ENCODE data around the gene IL4I1. TPM values are rescaled to one million over a fixed set of nuclear protein-coding genes. Genes with fewer than 3 reads are reported as not detected.

Gene IL4I1
- polyA plus RNA-seq, 3 donors, result 5.6 to 7.6 (median 7.0) TPM

GRCh38 chr19:49887665-49888509 lies 8.8 kb downstream of the IL4I1 start:
- Histone ChIP-seq H3K4me1 (ENCODE audit: control insufficient read depth in 1 of 2, insufficient read depth in 2 of 2, low read length in 2 of 2) (peaks cover 11 to 13% of the 10 kb centered on the region in 2 donors), H3K9ac (ENCODE audit: insufficient read depth, low read length, poor library complexity, severe bottlenecking) (no peak overlapping the region), H2AFZ (ENCODE audit: insufficient read depth, low read depth, low read length, poor library complexity, severe bottlenecking) (no peak overlapping the region), H3K27ac (ENCODE audit: low read depth in 1 of 2, low read length in 2 of 2) (no peak overlapping the region), H3K4me2 (replicated peaks; ENCODE audit: extremely low read depth, low read length, poor library complexity, severe bottlenecking) (no peak overlapping the region), H3K9me3 (replicated peaks in 1 of 2; ENCODE audit: control insufficient read depth in 1 of 2, insufficient read depth in 1 of 2, low read length in 2 of 2) (no peaks in the 10 kb centered on the region), H3K4me3 (replicated peaks in 1 of 3; ENCODE audit: low read depth in 2 of 3, low read length in 3 of 3) (no peak overlapping the region), H4K20me1 (ENCODE audit: insufficient read depth, low read length) (peaks cover 27% of the 10 kb centered on the region), H3K36me3 (replicated peaks in 1 of 2; ENCODE audit: control insufficient read depth in 1 of 2, insufficient read depth in 2 of 2, low read length in 2 of 2) (peaks cover 21 to 23% of the 10 kb centered on the region in 2 donors), H3K79me2 (ENCODE audit: insufficient read depth, low read length) (no peaks in the 10 kb centered on the region), H3K27me3 (ENCODE audit: control insufficient read depth in 2 of 2, insufficient read depth in 2 of 2, low read length in 2 of 2) (peaks cover 0 to 9% of the 10 kb centered on the region in 2 donors)
- H3K27ac Mint-ChIP-seq, result no peak overlapping the region
- intact Hi-C loops (cut with micrococcal nuclease), result loop anchor here in 1 of 2 donors (5.0 kb wide), 1 partner anchor 39 kb away; the partner anchor contains the start of genes ATF5 and NUP62
- H3K4me3 Mint-ChIP-seq, result no peak overlapping the region
- H3K27me3 Mint-ChIP-seq (ENCODE audit: low read depth in 3 of 3), result peaks cover 17 to 36% (median 26%) of the 10 kb centered on the region in 3 donors
- TF ChIP-seq CTCF (IDR thresholded peaks at IDR 0.05), result no peak
- H3K9me3 Mint-ChIP-seq, result peaks cover 0 to 7% (median 0%) of the 10 kb centered on the region in 7 donors
- H3K4me1 Mint-ChIP-seq, result peaks cover 16% of the 10 kb centered on the region
- H3K36me3 Mint-ChIP-seq, result peaks cover 44 to 51% of the 10 kb centered on the region in 2 donors
- DNase-seq, result no peak
- WGBS (ENCODE audit: insufficient coverage), result 93% methylated on average over 36 of the region's 54 CpGs

GRCh38 chr19:49887037-49887664 lies 9.5 kb downstream of the IL4I1 start:
- H3K9ac ChIP-seq (ENCODE audit: insufficient read depth, low read length, poor library complexity, severe bottlenecking), result no peak overlapping the region
- DNase-seq, result no peak
- peaks cover 11 to 13% of the 10 kb centered on the region in 2 donors for H3K4me1 ChIP-seq (ENCODE audit: control insufficient read depth in 1 of 2, insufficient read depth in 2 of 2, low read length in 2 of 2)
- peaks cover 28 to 30% of the 10 kb centered on the region in 2 donors for H3K36me3 ChIP-seq (replicated peaks in 1 of 2; ENCODE audit: control insufficient read depth in 1 of 2, insufficient read depth in 2 of 2, low read length in 2 of 2)
- TF ChIP-seq CTCF (IDR thresholded peaks at IDR 0.05), result no peak
- H3K79me2 ChIP-seq (ENCODE audit: insufficient read depth, low read length), result no peaks in the 10 kb centered on the region
- Mint-ChIP-seq H3K9me3 (peaks cover 0 to 7% (median 0%) of the 10 kb centered on the region in 7 donors), H3K27me3 (ENCODE audit: low read depth in 3 of 3) (peaks cover 11 to 31% (median 24%) of the 10 kb centered on the region in 3 donors), H3K27ac (no peak overlapping the region), H3K4me1 (peaks cover 12% of the 10 kb centered on the region), H3K4me3 (no peak overlapping the region), H3K36me3 (peaks cover 51% of the 10 kb centered on the region in 2 donors)
- peaks cover 0 to 4% of the 10 kb centered on the region in 2 donors for H3K27me3 ChIP-seq (ENCODE audit: control insufficient read depth in 2 of 2, insufficient read depth in 2 of 2, low read length in 2 of 2)
- no peak overlapping the region for H3K4me3 ChIP-seq (replicated peaks in 1 of 3; ENCODE audit: low read depth in 2 of 3, low read length in 3 of 3)
- H3K27ac ChIP-seq (ENCODE audit: low read depth in 1 of 2, low read length in 2 of 2), result no peak overlapping the region
- intact Hi-C loops (cut with micrococcal nuclease), result loop anchor here in 1 of 2 donors (5.0 kb wide), 1 partner anchor 40 kb away; the partner anchor contains the start of genes ATF5 and NUP62
- peaks cover 34% of the 10 kb centered on the region for H4K20me1 ChIP-seq (ENCODE audit: insufficient read depth, low read length)
- no peak overlapping the region for H2AFZ ChIP-seq (ENCODE audit: insufficient read depth, low read depth, low read length, poor library complexity, severe bottlenecking)
- H3K9me3 ChIP-seq (replicated peaks in 1 of 2; ENCODE audit: control insufficient read depth in 1 of 2, insufficient read depth in 1 of 2, low read length in 2 of 2), result no peaks in the 10 kb centered on the region
- 92% methylated on average over 20 of the region's 23 CpGs for WGBS (ENCODE audit: insufficient coverage)
- no peak overlapping the region for H3K4me2 ChIP-seq (replicated peaks; ENCODE audit: extremely low read depth, low read length, poor library complexity, severe bottlenecking)
